Gastroesophageal sphincter (tissue), 3 donors: ENCODE measurements around the gene DTNBP1.

Experiments
- CTCF ChIP-seq, 4 experiments: fragments of 200-600 bp in 2 of 4; fragments of 450-650 bp in 2 of 4; sonication (generic) in 1 of 4; IDR thresholded peaks; one replicate each; pipeline ENCODE4 v1.5.1; 2017 to 2019; ENCODE audit warnings: antibody characterized with exemption in 4 of 4, mild to moderate bottlenecking in 2 of 4, moderate library complexity in 2 of 4
- EP300 ChIP-seq: sonication (generic); formaldehyde crosslinking; IDR thresholded peaks from one replicate; pipeline ENCODE4 v1.6.1; 2017; ENCODE audit warnings: antibody characterized with exemption, mild to moderate bottlenecking
- POLR2A ChIP-seq, 2 donors: fragments of 450-650 bp; IDR thresholded peaks; one replicate each; pipeline ENCODE4 v1.6.1; 2017; ENCODE audit warnings: antibody characterized with exemption in 2 of 2, mild to moderate bottlenecking in 2 of 2, moderate library complexity in 1 of 2
- POLR2AphosphoS5 ChIP-seq: sonication (generic); formaldehyde crosslinking; IDR thresholded peaks from one replicate; pipeline ENCODE4 v1.6.1; 2017; ENCODE audit warnings: antibody characterized with exemption

DNA sequence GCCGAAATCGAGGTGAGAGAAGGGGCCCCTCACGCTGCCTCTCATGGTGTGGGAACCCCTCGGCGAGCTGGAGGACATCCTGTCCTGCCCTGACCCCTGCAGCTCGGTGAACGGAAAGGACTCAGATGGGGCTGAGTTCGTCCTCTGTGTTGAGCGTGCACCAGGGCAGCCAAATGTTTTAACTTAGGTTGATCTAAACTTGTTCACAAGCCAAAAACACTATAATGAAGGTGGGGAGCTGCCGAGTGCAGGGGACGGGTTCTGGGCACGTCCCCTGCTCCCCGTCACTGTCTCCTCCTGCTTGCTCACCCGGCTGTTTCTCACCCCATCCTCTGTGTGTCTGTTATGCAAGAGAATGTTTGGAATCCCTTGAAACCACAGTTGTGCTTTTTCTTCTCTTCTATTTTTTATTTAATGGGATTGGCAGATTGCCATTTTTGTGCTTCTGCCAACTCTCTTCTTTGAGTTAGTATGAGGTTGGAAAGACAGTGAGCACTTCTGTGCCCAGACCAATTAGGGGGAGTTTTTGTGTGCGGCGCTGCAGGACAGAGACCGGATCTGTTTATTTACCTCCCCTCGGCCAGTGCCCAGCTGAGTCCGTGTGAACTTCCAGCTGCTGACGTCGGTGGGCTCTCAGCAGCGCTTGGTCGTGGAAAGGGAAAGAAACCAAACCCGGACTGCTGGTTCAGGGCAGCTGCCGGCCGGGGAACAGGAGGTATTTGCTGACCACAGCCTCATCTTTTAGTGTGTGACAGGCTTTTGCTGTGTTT lies 158.1 kb downstream of the DTNBP1 start:
- TF ChIP-seq POLR2A (IDR thresholded peaks at IDR 0.05) (no peak), EP300 (no peak), CTCF (IDR thresholded peaks at IDR 0.05) (peak in 1 of 4 experiments; percentile 2), POLR2AphosphoS5 (peak; percentile 46)
